GM21723 (cell line): ENCODE measurements around the gene MEAF6.
"Not testable (repeated sequence)": the region's sequence is repeated elsewhere in the genome, so short reads cannot be mapped to it uniquely, and the experiment has no call there.

Experiments
- ATAC-seq: cut with Tn5 transposase; IDR thresholded peaks from one replicate; pipeline ENCODE4 v1.9.1; 2021; ENCODE audit warnings: mild to moderate bottlenecking, moderate library complexity; ENCODE audit not compliant: unreplicated experiment

Gene MEAF6

GRCh38 chr1:37514350-37515184, at the start of gene MEAF6:
MEAF6 (minus strand) TSS chr1:37514766; CDS start chr1:37514746, 20 bp downstream.
- ATAC-seq: peak; percentile 87

GRCh38 chr1:37562984-37563383, 48.4 kb upstream of the MEAF6 start:
- no peak for ATAC-seq

GRCh38 chr1:37561133-37562132, 46.9 kb upstream of the MEAF6 start:
- no peak for ATAC-seq

GRCh38 chr1:37560401-37561132, 46.0 kb upstream of the MEAF6 start:
- ATAC-seq: no peak

GRCh38 chr1:37559957-37560379, 45.4 kb upstream of the MEAF6 start:
- not testable (repeated sequence) for ATAC-seq

- no peak for ATAC-seq
Measured at GRCh38 chr1:37559080-37559479, 44.5 kb upstream of the MEAF6 start.

- no peak for ATAC-seq
Measured at GRCh38 chr1:37558411-37558810, 43.8 kb upstream of the MEAF6 start.

GRCh38 chr1:37557402-37557801, 42.8 kb upstream of the MEAF6 start:
- ATAC-seq: no peak

- no peak for ATAC-seq
Measured at GRCh38 chr1:37556712-37557196, 42.2 kb upstream of the MEAF6 start, which contains the start of gene DNALI1. DNALI1 (plus strand) TSS chr1:37556940; CDS start chr1:37556995, 55 bp downstream.

GRCh38 chr1:37553927-37554808, 39.6 kb upstream of the MEAF6 start, which contains the start of gene SNIP1:
SNIP1 (minus strand) TSS chr1:37554293; CDS start chr1:37554229, 64 bp downstream.
- peak; percentile 81 for ATAC-seq

GRCh38 chr1:37553598-37553926, 39.0 kb upstream of the MEAF6 start:
- no peak for ATAC-seq

GRCh38 chr1:37549341-37549740, 34.8 kb upstream of the MEAF6 start:
- ATAC-seq: no peak

- ATAC-seq: no peak
Measured at GRCh38 chr1:37545019-37545418, 30.5 kb upstream of the MEAF6 start.

- ATAC-seq: no peak
Measured at GRCh38 chr1:37544530-37544929, 30.0 kb upstream of the MEAF6 start.

GRCh38 chr1:37540036-37540785, 25.6 kb upstream of the MEAF6 start:
- ATAC-seq: no peak

GRCh38 chr1:37539154-37539553, 24.6 kb upstream of the MEAF6 start:
- ATAC-seq: not testable (repeated sequence)

- no peak for ATAC-seq
Measured at GRCh38 chr1:37537378-37537777, 22.8 kb upstream of the MEAF6 start.

GRCh38 chr1:37533317-37534093, 18.9 kb upstream of the MEAF6 start:
- no peak for ATAC-seq
